CD4-positive, alpha-beta T cell (primary cell): ENCODE data around the gene TRIB2. TPM values are rescaled to one million over a fixed set of nuclear protein-coding genes. Genes with fewer than 3 reads are reported as not detected.
A peak's percentile ranks its signal among the peaks of the same experiment; 100 is the strongest.

Experiments used
- ATAC-seq: fragments of 200-7000 bp; cut with Tn5 transposase; one replicate; pipeline ENCODE4 v1.10.0; 2022; ENCODE audit warnings: mild to moderate bottlenecking; ENCODE audit not compliant: poor library complexity
- CTCF ChIA-PET: fragments of 350-600 bp; sonication (Branson Sonifier 250); formaldehyde crosslinking; loops from one replicate; lab custom pipeline; 2021; ENCODE audit warnings: antibody characterized with exemption, inconsistent platforms; lab: Charles Lee
- POLR2A ChIA-PET: fragments of 350-600 bp; sonication (Branson Sonifier 250); formaldehyde crosslinking; loops from one replicate; lab custom pipeline; 2021; ENCODE audit warnings: antibody characterized with exemption, inconsistent platforms; lab: Charles Lee
- DNase-seq, 14 experiments: peaks; one replicate each; pipeline ENCODE4 v3.0.0-alpha.2; 2013 to 2020; ENCODE audit warnings: mixed read lengths in 2 of 14
- H3K27ac ChIP-seq, 2 donors: one replicate each; pipeline versions ENCODE4 v1.5.1 to v1.7.0; 2013; ENCODE audit warnings: low read length in 2 of 2, low read depth in 1 of 2, mild to moderate bottlenecking in 1 of 2
- H3K27me3 ChIP-seq, 2 experiments: 1 replicate in 1 of 2; 2 replicates in 1 of 2; pipeline versions ENCODE4 v1.6.1 to v1.7.0; 2013; ENCODE audit warnings: low read length in 2 of 2, control low read depth in 1 of 2, mild to moderate bottlenecking in 1 of 2, moderate library complexity in 1 of 2; ENCODE audit not compliant: insufficient read depth in 2 of 2, control insufficient read depth in 1 of 2
- H3K36me3 ChIP-seq: one replicate; pipeline ENCODE4 v1.6.1; 2013; ENCODE audit warnings: low read length, control low read depth; ENCODE audit not compliant: insufficient read depth
- H3K4me1 ChIP-seq: one replicate; pipeline ENCODE4 v1.6.1; 2013; ENCODE audit warnings: low read length, control low read depth; ENCODE audit not compliant: insufficient read depth
- H3K4me3 ChIP-seq: one replicate; pipeline ENCODE4 v1.5.1; 2013; ENCODE audit warnings: mild to moderate bottlenecking, low read length, moderate library complexity
- H3K9me3 ChIP-seq, 2 experiments: 1 replicate in 1 of 2; 2 replicates in 1 of 2; pipeline versions ENCODE4 v1.6.1 to v1.7.0; 2013; ENCODE audit warnings: low read length in 2 of 2, mild to moderate bottlenecking in 2 of 2, control low read depth in 1 of 2, moderate library complexity in 1 of 2; ENCODE audit not compliant: control insufficient read depth in 1 of 2, insufficient read depth in 1 of 2
- H3K27ac Mint-ChIP-seq: one replicate; pipeline ENCODE4 v1.8.0; 2020; ENCODE audit warnings: mixed read lengths
- H3K27me3 Mint-ChIP-seq: one replicate; pipeline ENCODE4 v1.8.0; 2021; ENCODE audit warnings: mixed read lengths
- H3K36me3 Mint-ChIP-seq: one replicate; pipeline ENCODE4 v1.8.0; 2021; ENCODE audit warnings: low read depth, mixed read lengths
- H3K4me1 Mint-ChIP-seq: one replicate; pipeline ENCODE4 v1.8.0; 2021; ENCODE audit warnings: low read depth, mixed read lengths
- H3K4me3 Mint-ChIP-seq: one replicate; pipeline ENCODE4 v1.8.0; 2020; ENCODE audit warnings: mild to moderate bottlenecking, mixed read lengths
- H3K9me3 Mint-ChIP-seq: one replicate; pipeline ENCODE4 v1.8.0; 2020; ENCODE audit warnings: mixed read lengths
- CTCF ChIP-seq: fragments of 200-600 bp; IDR thresholded peaks from one replicate; pipeline ENCODE4 v1.8.0; 2022; ENCODE audit warnings: antibody characterized with exemption, mild to moderate bottlenecking
- intact Hi-C, 2 experiments: fragments of 100-400 bp; cut with DNase I in 1 of 2; cut with micrococcal nuclease in 1 of 2; formaldehyde crosslinking; loops; one replicate each; pipeline versions ENCODE4 v1.15.1 to v1.9.0; 2023 to 2025; cut with DNase I, micrococcal nuclease
- total RNA-seq, 174 experiments: library from RNA in 2 of 174; stranded (reverse) in 2 of 174; gene quantifications; one replicate each; pipeline ENCODE4 v1.2.3 and lab custom pipeline; 2021 to 2026

The TRIB2 gene
- total RNA-seq, 2 experiments from 2014 or later = 91.3 to 102 TPM

- no peaks in the 10 kb centered on the region for H3K9me3 ChIP-seq
- H3K4me1 Mint-ChIP-seq = peaks cover 96% of the 10 kb centered on the region
- CTCF ChIA-PET = no interaction called here
- H3K9me3 Mint-ChIP-seq = no peaks in the 10 kb centered on the region
- no peaks in the 10 kb centered on the region for H3K27me3 ChIP-seq
- peaks cover 87% of the 10 kb centered on the region for H3K36me3 ChIP-seq
- no peak overlapping the region for H3K27ac ChIP-seq
- H3K4me3 ChIP-seq = no peak overlapping the region
- peaks cover 96% of the 10 kb centered on the region for H3K36me3 Mint-ChIP-seq
- DNase-seq = no peak
- peak overlapping the region; percentile 81 for H3K27ac Mint-ChIP-seq
- H3K4me1 ChIP-seq = peaks cover 83% of the 10 kb centered on the region
- intact Hi-C loops = no loop called here
- no peak overlapping the region for H3K4me3 Mint-ChIP-seq
- POLR2A ChIA-PET = no interaction called here
- TF ChIP-seq CTCF = no peak
- ATAC-seq = no peak
- no peaks in the 10 kb centered on the region for H3K27me3 Mint-ChIP-seq
These were observed 15.1 kb downstream of the TRIB2 start for GRCh38 chr2:12731701-12732280.

GRCh38 chr2:12732651-12733050 lies 15.9 kb downstream of the TRIB2 start:
- no peak for ATAC-seq
- POLR2A ChIA-PET = interaction anchor here (1.2 to 1.3 kb wide), 2 partner anchors 15 to 17 kb away, joined by 3 to 4 read pairs; no protein-coding TSS in a partner anchor
- Histone ChIP-seq H3K27me3 (no peaks in the 10 kb centered on the region), H3K27ac (no peak overlapping the region), H3K4me1 (peaks cover 81% of the 10 kb centered on the region), H3K36me3 (peaks cover 87% of the 10 kb centered on the region), H3K4me3 (no peak overlapping the region), H3K9me3 (no peaks in the 10 kb centered on the region)
- CTCF ChIA-PET = interaction anchor here (2.3 kb wide), 1 partner anchor 16 kb away, joined by 12 read pairs; the partner anchor contains the start of gene TRIB2
- TF ChIP-seq CTCF = no peak
- Mint-ChIP-seq H3K27ac (peak overlapping the region; percentile 81), H3K9me3 (no peaks in the 10 kb centered on the region), H3K4me3 (no peak overlapping the region), H3K36me3 (peaks cover 98% of the 10 kb centered on the region), H3K27me3 (no peaks in the 10 kb centered on the region), H3K4me1 (peaks cover 95% of the 10 kb centered on the region)
- intact Hi-C loops = no loop called here
- no peak for DNase-seq

GRCh38 chr2:12733846-12734245 lies 17.1 kb downstream of the TRIB2 start:
- no peak overlapping the region for H3K27ac ChIP-seq
- H3K36me3 ChIP-seq = peaks cover 97% of the 10 kb centered on the region
- no peak overlapping the region for H3K4me3 Mint-ChIP-seq
- no peaks in the 10 kb centered on the region for H3K27me3 Mint-ChIP-seq
- H3K4me1 Mint-ChIP-seq = peaks cover 91% of the 10 kb centered on the region
- intact Hi-C loops = no loop called here
- ChIA-PET CTCF (interaction anchor here (2.3 kb wide), 1 partner anchor 17 kb away, joined by 12 read pairs; the partner anchor contains the start of gene TRIB2), POLR2A (interaction anchor here (1.2 kb wide), 1 partner anchor 16 kb away, joined by 4 read pairs; no protein-coding TSS in a partner anchor)
- no peaks in the 10 kb centered on the region for H3K9me3 Mint-ChIP-seq
- peaks cover 98% of the 10 kb centered on the region for H3K36me3 Mint-ChIP-seq
- TF ChIP-seq CTCF = no peak
- H3K27me3 ChIP-seq = no peaks in the 10 kb centered on the region
- H3K9me3 ChIP-seq = no peaks in the 10 kb centered on the region
- peaks cover 69% of the 10 kb centered on the region for H3K4me1 ChIP-seq
- peak overlapping the region; percentile 81 for H3K27ac Mint-ChIP-seq
- H3K4me3 ChIP-seq = no peak overlapping the region
- DNase-seq (no peak), ATAC-seq (no peak)
